ENCODE measurements around the gene COPZ2. TPM values are rescaled to one million over a fixed set of nuclear protein-coding genes. Genes with fewer than 3 reads are reported as not detected.

The COPZ2 gene
- total and polyA plus RNA-seq, 9 of the 15 experiments (the other 6 are each of a cell fraction or from before 2014, with no cell fraction given): 0.22 to 0.49 TPM; not detected in 7

DNA sequence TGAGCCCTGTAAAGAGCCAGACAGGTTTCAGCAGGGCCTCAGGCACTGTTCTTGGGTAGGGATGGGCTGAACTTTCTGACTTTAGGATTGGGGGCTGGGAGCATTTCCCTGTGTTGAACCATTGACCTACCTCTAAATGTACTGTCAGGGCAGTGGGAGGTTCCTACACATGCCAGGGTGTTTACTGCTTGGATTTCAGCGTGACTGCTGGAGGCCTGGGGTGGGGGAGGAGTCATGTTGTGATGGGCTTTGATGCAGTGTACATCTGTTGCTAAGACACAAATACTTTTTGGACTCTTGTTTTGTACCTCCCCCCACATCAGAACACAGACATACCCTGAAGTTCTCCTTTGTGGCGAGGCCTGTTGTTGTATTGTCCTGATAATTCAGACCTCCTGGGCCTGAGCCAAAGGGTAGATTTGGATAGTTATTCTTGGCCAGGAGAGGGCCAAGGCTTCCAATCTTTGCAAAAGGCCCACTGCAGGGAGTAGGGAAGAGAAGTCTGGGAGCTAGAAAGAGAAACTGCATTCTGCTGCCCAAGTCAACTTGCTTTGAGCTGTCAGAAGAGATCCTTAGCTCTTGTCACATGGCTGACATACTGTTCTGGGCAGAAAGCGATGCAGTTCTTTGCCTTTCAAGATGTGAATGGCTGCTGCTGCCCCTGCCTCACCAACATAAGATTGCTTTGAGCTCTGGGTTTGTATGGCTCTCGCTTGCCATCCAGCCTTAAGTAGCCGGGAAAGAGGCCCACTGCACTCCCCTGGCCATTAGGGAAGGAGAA lies 14.3 kb upstream of the COPZ2 start (continued):
- TF ChIP-seq, protein P1, sequence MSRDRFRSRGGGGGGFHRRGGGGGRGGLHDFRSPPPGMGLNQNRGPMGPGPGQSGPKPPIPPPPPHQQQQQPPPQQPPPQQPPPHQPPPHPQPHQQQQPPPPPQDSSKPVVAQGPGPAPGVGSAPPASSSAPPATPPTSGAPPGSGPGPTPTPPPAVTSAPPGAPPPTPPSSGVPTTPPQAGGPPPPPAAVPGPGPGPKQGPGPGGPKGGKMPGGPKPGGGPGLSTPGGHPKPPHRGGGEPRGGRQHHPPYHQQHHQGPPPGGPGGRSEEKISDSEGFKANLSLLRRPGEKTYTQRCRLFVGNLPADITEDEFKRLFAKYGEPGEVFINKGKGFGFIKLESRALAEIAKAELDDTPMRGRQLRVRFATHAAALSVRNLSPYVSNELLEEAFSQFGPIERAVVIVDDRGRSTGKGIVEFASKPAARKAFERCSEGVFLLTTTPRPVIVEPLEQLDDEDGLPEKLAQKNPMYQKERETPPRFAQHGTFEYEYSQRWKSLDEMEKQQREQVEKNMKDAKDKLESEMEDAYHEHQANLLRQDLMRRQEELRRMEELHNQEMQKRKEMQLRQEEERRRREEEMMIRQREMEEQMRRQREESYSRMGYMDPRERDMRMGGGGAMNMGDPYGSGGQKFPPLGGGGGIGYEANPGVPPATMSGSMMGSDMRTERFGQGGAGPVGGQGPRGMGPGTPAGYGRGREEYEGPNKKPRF (IDR thresholded peaks at IDR 0.05; ENCODE audit: low read depth, low read length): no peak
- no peak for TF ChIP-seq ZNF324 (CRISPR knock-in tag; IDR thresholded peaks at IDR 0.05)
- TF ChIP-seq U2AF1 (optimal IDR thresholded peaks at IDR 0.05; ENCODE audit: low read depth, low read length): no peak
- no peak for TF ChIP-seq XRCC4 (IDR thresholded peaks at IDR 0.05; ENCODE audit: extremely low read depth, insufficient read depth, insufficient read length)
- TF ChIP-seq SP1 (CRISPR knock-in tag; IDR thresholded peaks at IDR 0.05): no peak
- TF ChIP-seq, protein P2, sequence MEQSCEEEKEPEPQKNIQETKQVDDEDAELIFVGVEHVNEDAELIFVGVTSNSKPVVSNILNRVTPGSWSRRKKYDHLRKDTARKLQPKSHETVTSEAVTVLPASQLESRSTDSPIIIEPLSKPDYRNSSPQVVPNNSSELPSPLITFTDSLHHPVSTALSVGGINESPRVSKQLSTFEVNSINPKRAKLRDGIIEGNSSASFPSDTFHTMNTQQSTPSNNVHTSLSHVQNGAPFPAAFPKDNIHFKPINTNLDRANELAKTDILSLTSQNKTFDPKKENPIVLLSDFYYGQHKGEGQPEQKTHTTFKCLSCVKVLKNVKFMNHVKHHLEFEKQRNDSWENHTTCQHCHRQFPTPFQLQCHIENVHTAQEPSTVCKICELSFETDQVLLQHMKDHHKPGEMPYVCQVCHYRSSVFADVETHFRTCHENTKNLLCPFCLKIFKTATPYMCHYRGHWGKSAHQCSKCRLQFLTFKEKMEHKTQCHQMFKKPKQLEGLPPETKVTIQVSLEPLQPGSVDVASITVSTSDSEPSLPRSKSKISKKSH (CRISPR knock-in tag; IDR thresholded peaks at IDR 0.05): no peak
- TF ChIP-seq NFIC (IDR thresholded peaks at IDR 0.05): peak; percentile 92
- no peak for TF ChIP-seq YBX1 (IDR thresholded peaks at IDR 0.05)
- no peak for TF ChIP-seq TRIM28 (IDR thresholded peaks at IDR 0.05)
- TF ChIP-seq NEUROD1 (IDR thresholded peaks at IDR 0.05; ENCODE audit: borderline replicate concordance, low read depth, low read length, partially characterized antibody): no peak
- TF ChIP-seq ZNF644 (tag; IDR thresholded peaks at IDR 0.05; ENCODE audit: low read depth): 0 out of 2 replicates have a peak, but pooled peaks have one; percentile 33
- TF ChIP-seq, protein P3, sequence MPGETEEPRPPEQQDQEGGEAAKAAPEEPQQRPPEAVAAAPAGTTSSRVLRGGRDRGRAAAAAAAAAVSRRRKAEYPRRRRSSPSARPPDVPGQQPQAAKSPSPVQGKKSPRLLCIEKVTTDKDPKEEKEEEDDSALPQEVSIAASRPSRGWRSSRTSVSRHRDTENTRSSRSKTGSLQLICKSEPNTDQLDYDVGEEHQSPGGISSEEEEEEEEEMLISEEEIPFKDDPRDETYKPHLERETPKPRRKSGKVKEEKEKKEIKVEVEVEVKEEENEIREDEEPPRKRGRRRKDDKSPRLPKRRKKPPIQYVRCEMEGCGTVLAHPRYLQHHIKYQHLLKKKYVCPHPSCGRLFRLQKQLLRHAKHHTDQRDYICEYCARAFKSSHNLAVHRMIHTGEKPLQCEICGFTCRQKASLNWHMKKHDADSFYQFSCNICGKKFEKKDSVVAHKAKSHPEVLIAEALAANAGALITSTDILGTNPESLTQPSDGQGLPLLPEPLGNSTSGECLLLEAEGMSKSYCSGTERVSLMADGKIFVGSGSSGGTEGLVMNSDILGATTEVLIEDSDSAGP (CRISPR knock-in tag; IDR thresholded peaks at IDR 0.05): no peak
- no peak for TF ChIP-seq ZNF668 (CRISPR knock-in tag; IDR thresholded peaks at IDR 0.05)
- TF ChIP-seq, protein P4, sequence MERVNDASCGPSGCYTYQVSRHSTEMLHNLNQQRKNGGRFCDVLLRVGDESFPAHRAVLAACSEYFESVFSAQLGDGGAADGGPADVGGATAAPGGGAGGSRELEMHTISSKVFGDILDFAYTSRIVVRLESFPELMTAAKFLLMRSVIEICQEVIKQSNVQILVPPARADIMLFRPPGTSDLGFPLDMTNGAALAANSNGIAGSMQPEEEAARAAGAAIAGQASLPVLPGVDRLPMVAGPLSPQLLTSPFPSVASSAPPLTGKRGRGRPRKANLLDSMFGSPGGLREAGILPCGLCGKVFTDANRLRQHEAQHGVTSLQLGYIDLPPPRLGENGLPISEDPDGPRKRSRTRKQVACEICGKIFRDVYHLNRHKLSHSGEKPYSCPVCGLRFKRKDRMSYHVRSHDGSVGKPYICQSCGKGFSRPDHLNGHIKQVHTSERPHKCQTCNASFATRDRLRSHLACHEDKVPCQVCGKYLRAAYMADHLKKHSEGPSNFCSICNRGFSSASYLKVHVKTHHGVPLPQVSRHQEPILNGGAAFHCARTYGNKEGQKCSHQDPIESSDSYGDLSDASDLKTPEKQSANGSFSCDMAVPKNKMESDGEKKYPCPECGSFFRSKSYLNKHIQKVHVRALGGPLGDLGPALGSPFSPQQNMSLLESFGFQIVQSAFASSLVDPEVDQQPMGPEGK (CRISPR knock-in tag; IDR thresholded peaks at IDR 0.05; ENCODE audit: borderline replicate concordance): no peak
- TF ChIP-seq ZBTB8A (IDR thresholded peaks at IDR 0.05; ENCODE audit: partially characterized antibody): no peak
- no peak for TF ChIP-seq EP400 (IDR thresholded peaks at IDR 0.05)
- no peak for TF ChIP-seq ZNF79 (CRISPR knock-in tag; IDR thresholded peaks at IDR 0.05; ENCODE audit: low read depth)
- TF ChIP-seq CHCHD3 (CRISPR knock-in tag; IDR thresholded peaks at IDR 0.05): no peak
- TF ChIP-seq ZBTB17 (CRISPR knock-in tag; IDR thresholded peaks at IDR 0.05): no peak
- no peak for TF ChIP-seq MCM2 (IDR thresholded peaks at IDR 0.05; ENCODE audit: low read depth)
- no peak for TF ChIP-seq NR2C2 (CRISPR knock-in tag; IDR thresholded peaks at IDR 0.05)
- peak; percentile 22; the same call in 1 of the 2 replicates for TF ChIP-seq NR2C2 (tag; IDR thresholded peaks at IDR 0.05)
- TF ChIP-seq ZNF830 (CRISPR knock-in tag; IDR thresholded peaks at IDR 0.05): no peak

Data from K562 (cell line).